HEK293 (cell line): Measurements from ENCODE around the gene FCHO2.

ENCODE experiments used
- CTCF ChIA-PET: fragments of 350-600 bp; formaldehyde crosslinking; extraction: SDS; loops from one replicate; lab custom pipeline; 2021; ENCODE audit warnings: antibody characterized with exemption; lab: Yijun Ruan, JAX
- POLR2A ChIA-PET: fragments of 300-600 bp; formaldehyde crosslinking; extraction: SDS; loops from one replicate; lab custom pipeline; 2020; ENCODE audit warnings: antibody characterized with exemption, inconsistent platforms; lab: Yijun Ruan, JAX
- H3K27ac ChIP-seq: fragments of 200-500 bp; sonication (Bioruptor generic); 2 replicates; pipeline ENCODE4 v1.5.1; 2014; ENCODE audit warnings: low read depth, low read length, control low read depth, inconsistent platforms; ENCODE audit errors: extremely low read depth
- H3K36me3 ChIP-seq, 2 experiments: fragments of 200-500 bp in 1 of 2; sonication (Bioruptor generic) in 1 of 2; 1 replicate in 1 of 2; 2 replicates in 1 of 2; pipeline ENCODE4 v1.5.1; 2014 to 2017; ENCODE audit warnings: inconsistent platforms in 2 of 2, low read length in 2 of 2; ENCODE audit not compliant: control insufficient read depth in 2 of 2, insufficient read depth in 1 of 2
- H3K4me1 ChIP-seq: fragments of 200-500 bp; sonication (Bioruptor generic); 2 replicates; pipeline ENCODE4 v1.5.1; 2014; ENCODE audit warnings: mild to moderate bottlenecking, low read length, inconsistent platforms; ENCODE audit not compliant: control insufficient read depth, insufficient read depth
- H3K4me3 ChIP-seq: 2 replicates; pipeline ENCODE4 v1.5.1; 2011; ENCODE audit warnings: low read depth, mild to moderate bottlenecking, control low read depth, low read length, moderate library complexity
- H3K9me3 ChIP-seq: fragments of 200-500 bp; sonication (Bioruptor generic); 2 replicates; pipeline ENCODE4 v1.5.1; 2014; ENCODE audit warnings: low read depth, low read length, inconsistent platforms; ENCODE audit not compliant: control insufficient read depth, insufficient read depth
- GLIS1 ChIP-seq: fragments of 450-650 bp; formaldehyde crosslinking; IDR thresholded peaks from 2 replicates; pipeline ENCODE4 v1.5.1; 2016; ENCODE audit warnings: missing biosample characterization, missing genetic modification characterization
- GLIS2 ChIP-seq: fragments of 450-650 bp; formaldehyde crosslinking; IDR thresholded peaks from 2 replicates; pipeline ENCODE4 v1.5.1; 2016; ENCODE audit warnings: missing biosample characterization, missing genetic modification characterization
- KLF10 ChIP-seq: fragments of 450-650 bp; IDR thresholded peaks from 2 replicates; pipeline ENCODE4 v1.5.1; 2018; ENCODE audit warnings: missing biosample characterization, mild to moderate bottlenecking, missing genetic modification characterization
- MZF1 ChIP-seq: fragments of 450-650 bp; formaldehyde crosslinking; IDR thresholded peaks from 2 replicates; pipeline ENCODE4 v1.5.1; 2017; ENCODE audit warnings: missing biosample characterization, missing genetic modification characterization, borderline replicate concordance
- SP3 ChIP-seq: fragments of 450-650 bp; formaldehyde crosslinking; IDR thresholded peaks from 2 replicates; pipeline ENCODE4 v1.5.1; 2016; ENCODE audit warnings: missing biosample characterization, missing genetic modification characterization
- YY1 ChIP-seq: fragments of 450-650 bp; formaldehyde crosslinking; IDR thresholded peaks from 2 replicates; pipeline ENCODE4 v1.5.1; 2018; ENCODE audit warnings: missing biosample characterization, missing genetic modification characterization
- ZEB2 ChIP-seq: fragments of 450-650 bp; formaldehyde crosslinking; IDR thresholded peaks from 2 replicates; pipeline ENCODE4 v1.5.1; 2016; ENCODE audit warnings: missing biosample characterization, missing genetic modification characterization
- ZFP69B ChIP-seq: fragments of 450-650 bp; formaldehyde crosslinking; IDR thresholded peaks from 2 replicates; pipeline ENCODE4 v1.5.1; 2016; ENCODE audit warnings: missing biosample characterization, missing genetic modification characterization
- ZNF114 ChIP-seq: fragments of 450-650 bp; formaldehyde crosslinking; IDR thresholded peaks from 2 replicates; pipeline ENCODE4 v1.5.0; 2017; ENCODE audit warnings: missing biosample characterization, missing genetic modification characterization
- ZNF133 ChIP-seq: fragments of 450-650 bp; formaldehyde crosslinking; IDR thresholded peaks from 2 replicates; pipeline ENCODE4 v1.5.1; 2016; ENCODE audit warnings: missing biosample characterization, missing genetic modification characterization
- ZNF146 ChIP-seq: fragments of 450-650 bp; formaldehyde crosslinking; IDR thresholded peaks from 2 replicates; pipeline ENCODE4 v1.5.1; 2016; ENCODE audit warnings: missing biosample characterization, missing genetic modification characterization
- ZNF292 ChIP-seq: fragments of 450-650 bp; formaldehyde crosslinking; IDR thresholded peaks from 2 replicates; pipeline ENCODE4 v1.5.1; 2016; ENCODE audit warnings: low read depth, missing biosample characterization, missing genetic modification characterization, borderline replicate concordance
- ZNF324 ChIP-seq: fragments of 450-650 bp; formaldehyde crosslinking; IDR thresholded peaks from 2 replicates; pipeline ENCODE4 v1.5.1; 2016; ENCODE audit warnings: missing biosample characterization, missing genetic modification characterization
- ZNF529 ChIP-seq: fragments of 450-650 bp; formaldehyde crosslinking; IDR thresholded peaks from 2 replicates; pipeline ENCODE4 v1.5.1; 2017; ENCODE audit warnings: missing genetic modification characterization, missing biosample characterization; ENCODE audit not compliant: insufficient replicate concordance
- ZNF561 ChIP-seq: fragments of 450-650 bp; IDR thresholded peaks from 2 replicates; pipeline ENCODE4 v1.5.1; 2018; ENCODE audit warnings: missing biosample characterization, missing genetic modification characterization, borderline replicate concordance
- ZNF600 ChIP-seq: fragments of 450-650 bp; formaldehyde crosslinking; IDR thresholded peaks from 2 replicates; pipeline ENCODE4 v1.5.1; 2016; ENCODE audit warnings: missing biosample characterization, missing genetic modification characterization
- ZNF610 ChIP-seq: fragments of 450-650 bp; formaldehyde crosslinking; IDR thresholded peaks from 2 replicates; pipeline ENCODE4 v1.5.1; 2016; ENCODE audit warnings: missing biosample characterization, missing genetic modification characterization, borderline replicate concordance
- ZNF677 ChIP-seq: fragments of 450-650 bp; IDR thresholded peaks from 2 replicates; pipeline ENCODE4 v1.5.0; 2018; ENCODE audit warnings: missing biosample characterization, mild to moderate bottlenecking, missing genetic modification characterization, moderate library complexity
- ZNF776 ChIP-seq: fragments of 450-650 bp; formaldehyde crosslinking; IDR thresholded peaks from 2 replicates; pipeline ENCODE4 v1.5.0; 2017; ENCODE audit warnings: missing biosample characterization, missing genetic modification characterization, borderline replicate concordance
- TF ChIP-seq, protein P1 (sequence below): fragments of 450-650 bp; formaldehyde crosslinking; IDR thresholded peaks from 2 replicates; pipeline ENCODE4 v1.5.1; 2016; ENCODE audit warnings: missing biosample characterization, missing genetic modification characterization
- TF ChIP-seq, protein P2 (sequence below): fragments of 450-650 bp; formaldehyde crosslinking; IDR thresholded peaks from 2 replicates; pipeline ENCODE4 v1.5.1; 2016; ENCODE audit warnings: missing biosample characterization, missing genetic modification characterization

The FCHO2 gene

DNA sequence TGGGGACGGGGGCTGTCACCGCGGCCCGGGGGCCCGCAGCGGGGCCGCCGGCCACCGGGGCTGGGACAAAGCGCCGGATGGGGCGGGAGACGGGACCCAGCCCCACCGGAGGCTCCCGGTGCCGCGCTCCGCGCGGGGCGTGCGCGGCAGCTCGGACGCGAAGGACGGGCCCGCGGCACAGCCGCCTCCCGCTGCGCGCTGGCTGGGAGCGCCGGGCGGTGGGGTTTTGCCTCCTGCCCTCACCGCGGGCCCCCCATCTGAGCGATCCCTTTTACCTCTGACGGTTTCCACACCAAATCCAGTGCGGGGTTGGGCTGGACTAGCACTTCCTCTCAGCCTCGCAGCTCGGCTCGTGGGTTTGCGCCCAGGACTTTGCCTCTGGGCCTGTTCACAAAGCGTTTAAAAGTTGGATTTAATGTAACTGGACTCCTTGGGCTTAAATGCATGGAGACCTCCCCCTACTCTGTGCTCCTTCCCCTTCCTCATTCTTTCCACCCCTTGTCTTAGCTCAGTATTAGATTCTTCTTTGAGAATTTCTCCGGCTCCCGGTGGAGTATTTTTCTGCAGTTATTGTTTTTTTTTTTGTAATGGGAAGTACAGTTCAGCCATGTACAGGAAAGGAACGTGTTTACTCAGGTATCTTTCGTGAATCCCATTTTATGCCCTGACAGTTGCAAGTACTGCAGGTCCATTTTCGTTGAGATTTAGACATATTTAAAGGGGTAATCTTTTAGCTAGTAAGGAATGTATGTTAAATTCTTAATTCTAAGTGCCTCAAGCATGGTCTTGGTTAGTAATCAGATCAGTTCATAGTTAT, 691 bp downstream of the FCHO2 start (continued):
- TF ChIP-seq, protein P1, sequence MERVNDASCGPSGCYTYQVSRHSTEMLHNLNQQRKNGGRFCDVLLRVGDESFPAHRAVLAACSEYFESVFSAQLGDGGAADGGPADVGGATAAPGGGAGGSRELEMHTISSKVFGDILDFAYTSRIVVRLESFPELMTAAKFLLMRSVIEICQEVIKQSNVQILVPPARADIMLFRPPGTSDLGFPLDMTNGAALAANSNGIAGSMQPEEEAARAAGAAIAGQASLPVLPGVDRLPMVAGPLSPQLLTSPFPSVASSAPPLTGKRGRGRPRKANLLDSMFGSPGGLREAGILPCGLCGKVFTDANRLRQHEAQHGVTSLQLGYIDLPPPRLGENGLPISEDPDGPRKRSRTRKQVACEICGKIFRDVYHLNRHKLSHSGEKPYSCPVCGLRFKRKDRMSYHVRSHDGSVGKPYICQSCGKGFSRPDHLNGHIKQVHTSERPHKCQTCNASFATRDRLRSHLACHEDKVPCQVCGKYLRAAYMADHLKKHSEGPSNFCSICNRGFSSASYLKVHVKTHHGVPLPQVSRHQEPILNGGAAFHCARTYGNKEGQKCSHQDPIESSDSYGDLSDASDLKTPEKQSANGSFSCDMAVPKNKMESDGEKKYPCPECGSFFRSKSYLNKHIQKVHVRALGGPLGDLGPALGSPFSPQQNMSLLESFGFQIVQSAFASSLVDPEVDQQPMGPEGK (tag by site-specific recombination) = peak; percentile 9
- TF ChIP-seq SP3 (tag by site-specific recombination) (0 out of 2 replicates have a peak, but pooled peaks have one; percentile 12), ZNF561 (tag by site-specific recombination) (0 out of 2 replicates have a peak, but pooled peaks have one; percentile 5), GLIS1 (tag by site-specific recombination) (peak; percentile 56; the same call in 1 of the 2 replicates), ZEB2 (tag by site-specific recombination) (0 out of 2 replicates have a peak, but pooled peaks have one; percentile 29), ZNF600 (tag by site-specific recombination) (peak; percentile 21; the same call in 1 of the 2 replicates), ZNF677 (0 out of 2 replicates have a peak, but pooled peaks have one; percentile 38), ZNF292 (tag by site-specific recombination) (no peak), MZF1 (tag by site-specific recombination) (no peak), GLIS2 (tag by site-specific recombination) (peak; percentile 85), ZFP69B (tag by site-specific recombination) (0 out of 2 replicates have a peak, but pooled peaks have one; percentile 10), ZNF324 (tag by site-specific recombination) (peak; percentile 31; the same call in 1 of the 2 replicates), KLF10 (0 out of 2 replicates have a peak, but pooled peaks have one; percentile 12), YY1 (no peak)
- TF ChIP-seq, all 188 proteins: peak for 22

DNA sequence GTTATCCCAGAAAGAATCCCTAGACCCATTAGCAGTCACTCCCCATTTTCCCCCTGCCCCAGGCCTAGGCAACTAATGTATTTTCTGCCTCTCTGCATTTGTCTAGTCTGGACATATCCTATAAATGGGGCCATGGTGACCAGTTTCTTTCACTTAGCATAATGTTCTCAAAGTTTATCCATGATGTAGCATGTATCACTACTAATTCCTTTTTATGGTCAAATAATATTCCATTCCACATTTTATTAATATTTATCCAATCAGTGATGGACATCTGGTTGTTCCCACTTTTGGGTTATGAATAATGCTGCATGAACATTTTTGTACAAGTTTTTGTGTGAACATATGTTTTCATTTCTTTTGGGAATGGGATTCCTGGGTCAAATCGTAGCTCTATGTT, 1.5 kb downstream of the FCHO2 start:
- TF ChIP-seq SP3 (tag by site-specific recombination) (no peak), ZNF133 (tag by site-specific recombination) (no peak), ZNF146 (tag by site-specific recombination) (peak; percentile 94), MZF1 (tag by site-specific recombination) (peak; percentile 78; the same call in 1 of the 2 replicates), ZNF114 (tag by site-specific recombination) (no peak), ZNF529 (tag by site-specific recombination) (no peak), ZNF610 (tag by site-specific recombination) (no peak), ZNF776 (tag by site-specific recombination) (no peak)
- TF ChIP-seq, protein P2, sequence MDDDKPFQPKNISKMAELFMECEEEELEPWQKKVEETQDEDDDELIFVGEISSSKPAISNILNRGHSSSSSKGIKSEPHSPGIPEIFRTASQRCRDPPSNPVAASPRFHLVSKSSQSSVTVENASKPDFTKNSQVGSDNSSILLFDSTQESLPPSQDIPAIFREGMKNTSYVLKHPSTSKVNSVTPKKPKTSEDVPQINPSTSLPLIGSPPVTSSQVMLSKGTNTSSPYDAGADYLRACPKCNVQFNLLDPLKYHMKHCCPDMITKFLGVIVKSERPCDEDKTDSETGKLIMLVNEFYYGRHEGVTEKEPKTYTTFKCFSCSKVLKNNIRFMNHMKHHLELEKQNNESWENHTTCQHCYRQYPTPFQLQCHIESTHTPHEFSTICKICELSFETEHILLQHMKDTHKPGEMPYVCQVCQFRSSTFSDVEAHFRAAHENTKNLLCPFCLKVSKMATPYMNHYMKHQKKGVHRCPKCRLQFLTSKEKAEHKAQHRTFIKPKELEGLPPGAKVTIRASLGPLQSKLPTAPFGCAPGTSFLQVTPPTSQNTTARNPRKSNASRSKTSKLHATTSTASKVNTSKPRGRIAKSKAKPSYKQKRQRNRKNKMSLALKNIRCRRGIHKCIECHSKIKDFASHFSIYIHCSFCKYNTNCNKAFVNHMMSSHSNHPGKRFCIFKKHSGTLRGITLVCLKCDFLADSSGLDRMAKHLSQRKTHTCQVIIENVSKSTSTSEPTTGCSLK (tag by site-specific recombination) = no peak
- TF ChIP-seq, all 188 proteins: peak for 2
- Histone ChIP-seq H3K36me3 (peaks cover 0 to 3% of the 10 kb centered on the region in 2 experiments; a peak in 1 of 3 replicates), H3K27ac (no peak overlapping the region), H3K4me1 (no peaks in the 10 kb centered on the region; the same call in 1 of the 2 replicates), H3K4me3 (peak overlapping the region; percentile 83), H3K9me3 (no peaks in the 10 kb centered on the region)
- CTCF ChIA-PET = interaction anchor here (0.5 to 1.1 kb wide), 7 partner anchors 76 to 1338 kb away, joined by 3 to 5 read pairs (median 3); no protein-coding TSS in a partner anchor
- POLR2A ChIA-PET = interaction anchor here (0.6 kb wide), 1 partner anchor 43 kb away, joined by 3 read pairs; no protein-coding TSS in a partner anchor
